ENCODE results near the gene ZNF425. TPM values are rescaled to one million over a fixed set of nuclear protein-coding genes. Genes with fewer than 3 reads are reported as not detected.

ZNF425 gene
- total and polyA plus RNA-seq, 9 of the 15 experiments (the other 6 are each of a cell fraction or from before 2014, with no cell fraction given): 0.03 to 0.89 (median 0.54) TPM

DNA sequence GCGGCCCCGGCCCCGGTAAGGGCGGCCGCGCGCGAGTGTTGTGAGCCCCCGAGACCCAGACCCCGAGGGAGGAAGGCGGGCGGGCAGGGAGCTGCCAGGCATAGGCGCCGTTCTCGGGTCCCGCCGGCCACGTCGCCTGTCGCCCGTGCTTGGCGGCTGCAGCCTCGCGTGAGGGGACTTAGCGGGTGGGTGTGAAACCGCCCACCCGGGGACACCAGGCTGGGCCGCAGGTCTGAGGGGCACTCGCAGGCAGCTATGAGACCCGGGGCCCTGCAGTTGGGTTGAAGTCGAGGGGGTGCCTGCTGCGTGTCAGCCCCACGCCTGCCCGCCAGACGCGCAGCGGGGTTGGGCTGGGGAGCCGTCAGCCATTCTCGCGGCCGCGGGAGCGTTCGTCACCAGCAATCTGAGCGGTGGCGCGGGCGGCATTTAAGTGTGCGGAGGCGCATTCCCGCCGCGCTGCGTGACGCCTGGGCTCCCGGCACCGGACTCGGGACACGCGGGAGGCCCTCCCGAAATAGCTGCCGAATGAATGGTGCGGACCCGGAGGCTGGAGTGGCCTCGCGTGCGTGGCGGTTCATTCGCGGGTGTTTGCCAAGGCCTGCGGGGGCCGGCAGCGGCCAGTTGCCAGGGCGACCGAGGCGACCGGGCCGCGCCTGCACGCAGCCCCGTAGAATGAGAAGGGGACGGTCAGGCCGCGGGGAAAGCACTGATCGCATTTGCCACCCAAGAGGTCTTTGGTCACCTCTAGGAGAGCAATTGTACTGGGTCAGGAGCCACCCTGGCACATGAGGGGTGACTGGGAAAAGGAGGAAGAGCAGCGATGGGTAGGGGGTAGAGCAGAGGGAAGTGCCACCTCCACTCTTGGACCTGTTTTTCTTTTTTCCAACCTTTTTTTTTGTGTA, 21.9 kb upstream of the ZNF425 start (continued):
- TF ChIP-seq, protein P1, sequence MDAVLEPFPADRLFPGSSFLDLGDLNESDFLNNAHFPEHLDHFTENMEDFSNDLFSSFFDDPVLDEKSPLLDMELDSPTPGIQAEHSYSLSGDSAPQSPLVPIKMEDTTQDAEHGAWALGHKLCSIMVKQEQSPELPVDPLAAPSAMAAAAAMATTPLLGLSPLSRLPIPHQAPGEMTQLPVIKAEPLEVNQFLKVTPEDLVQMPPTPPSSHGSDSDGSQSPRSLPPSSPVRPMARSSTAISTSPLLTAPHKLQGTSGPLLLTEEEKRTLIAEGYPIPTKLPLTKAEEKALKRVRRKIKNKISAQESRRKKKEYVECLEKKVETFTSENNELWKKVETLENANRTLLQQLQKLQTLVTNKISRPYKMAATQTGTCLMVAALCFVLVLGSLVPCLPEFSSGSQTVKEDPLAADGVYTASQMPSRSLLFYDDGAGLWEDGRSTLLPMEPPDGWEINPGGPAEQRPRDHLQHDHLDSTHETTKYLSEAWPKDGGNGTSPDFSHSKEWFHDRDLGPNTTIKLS (IDR thresholded peaks at IDR 0.05; ENCODE audit: borderline replicate concordance, low read depth): peak; percentile 76; the same call in 1 of the 2 replicates
- TF ChIP-seq CBX5 (IDR thresholded peaks at IDR 0.05; ENCODE audit: borderline replicate concordance, low read depth): no peak
- TF ChIP-seq, protein P2, sequence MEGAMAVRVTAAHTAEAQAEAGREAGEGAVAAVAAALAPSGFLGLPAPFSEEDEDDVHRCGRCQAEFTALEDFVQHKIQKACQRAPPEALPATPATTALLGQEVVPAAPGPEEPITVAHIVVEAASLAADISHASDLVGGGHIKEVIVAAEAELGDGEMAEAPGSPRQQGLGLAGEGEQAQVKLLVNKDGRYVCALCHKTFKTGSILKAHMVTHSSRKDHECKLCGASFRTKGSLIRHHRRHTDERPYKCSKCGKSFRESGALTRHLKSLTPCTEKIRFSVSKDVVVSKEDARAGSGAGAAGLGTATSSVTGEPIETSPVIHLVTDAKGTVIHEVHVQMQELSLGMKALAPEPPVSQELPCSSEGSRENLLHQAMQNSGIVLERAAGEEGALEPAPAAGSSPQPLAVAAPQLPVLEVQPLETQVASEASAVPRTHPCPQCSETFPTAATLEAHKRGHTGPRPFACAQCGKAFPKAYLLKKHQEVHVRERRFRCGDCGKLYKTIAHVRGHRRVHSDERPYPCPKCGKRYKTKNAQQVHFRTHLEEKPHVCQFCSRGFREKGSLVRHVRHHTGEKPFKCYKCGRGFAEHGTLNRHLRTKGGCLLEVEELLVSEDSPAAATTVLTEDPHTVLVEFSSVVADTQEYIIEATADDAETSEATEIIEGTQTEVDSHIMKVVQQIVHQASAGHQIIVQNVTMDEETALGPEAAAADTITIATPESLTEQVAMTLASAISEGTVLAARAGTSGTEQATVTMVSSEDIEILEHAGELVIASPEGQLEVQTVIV (CRISPR knock-in tag; IDR thresholded peaks at IDR 0.05; ENCODE audit: borderline replicate concordance): no peak
- no peak for TF ChIP-seq DMBX1 (CRISPR knock-in tag; IDR thresholded peaks at IDR 0.05; ENCODE audit: borderline replicate concordance)
- TF ChIP-seq, protein P3, sequence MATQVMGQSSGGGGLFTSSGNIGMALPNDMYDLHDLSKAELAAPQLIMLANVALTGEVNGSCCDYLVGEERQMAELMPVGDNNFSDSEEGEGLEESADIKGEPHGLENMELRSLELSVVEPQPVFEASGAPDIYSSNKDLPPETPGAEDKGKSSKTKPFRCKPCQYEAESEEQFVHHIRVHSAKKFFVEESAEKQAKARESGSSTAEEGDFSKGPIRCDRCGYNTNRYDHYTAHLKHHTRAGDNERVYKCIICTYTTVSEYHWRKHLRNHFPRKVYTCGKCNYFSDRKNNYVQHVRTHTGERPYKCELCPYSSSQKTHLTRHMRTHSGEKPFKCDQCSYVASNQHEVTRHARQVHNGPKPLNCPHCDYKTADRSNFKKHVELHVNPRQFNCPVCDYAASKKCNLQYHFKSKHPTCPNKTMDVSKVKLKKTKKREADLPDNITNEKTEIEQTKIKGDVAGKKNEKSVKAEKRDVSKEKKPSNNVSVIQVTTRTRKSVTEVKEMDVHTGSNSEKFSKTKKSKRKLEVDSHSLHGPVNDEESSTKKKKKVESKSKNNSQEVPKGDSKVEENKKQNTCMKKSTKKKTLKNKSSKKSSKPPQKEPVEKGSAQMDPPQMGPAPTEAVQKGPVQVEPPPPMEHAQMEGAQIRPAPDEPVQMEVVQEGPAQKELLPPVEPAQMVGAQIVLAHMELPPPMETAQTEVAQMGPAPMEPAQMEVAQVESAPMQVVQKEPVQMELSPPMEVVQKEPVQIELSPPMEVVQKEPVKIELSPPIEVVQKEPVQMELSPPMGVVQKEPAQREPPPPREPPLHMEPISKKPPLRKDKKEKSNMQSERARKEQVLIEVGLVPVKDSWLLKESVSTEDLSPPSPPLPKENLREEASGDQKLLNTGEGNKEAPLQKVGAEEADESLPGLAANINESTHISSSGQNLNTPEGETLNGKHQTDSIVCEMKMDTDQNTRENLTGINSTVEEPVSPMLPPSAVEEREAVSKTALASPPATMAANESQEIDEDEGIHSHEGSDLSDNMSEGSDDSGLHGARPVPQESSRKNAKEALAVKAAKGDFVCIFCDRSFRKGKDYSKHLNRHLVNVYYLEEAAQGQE (IDR thresholded peaks at IDR 0.05; ENCODE audit: borderline replicate concordance): no peak
- TF ChIP-seq, protein P3 (CRISPR knock-in tag; IDR thresholded peaks at IDR 0.05; ENCODE audit: low read depth): no peak
- TF ChIP-seq, protein P4, sequence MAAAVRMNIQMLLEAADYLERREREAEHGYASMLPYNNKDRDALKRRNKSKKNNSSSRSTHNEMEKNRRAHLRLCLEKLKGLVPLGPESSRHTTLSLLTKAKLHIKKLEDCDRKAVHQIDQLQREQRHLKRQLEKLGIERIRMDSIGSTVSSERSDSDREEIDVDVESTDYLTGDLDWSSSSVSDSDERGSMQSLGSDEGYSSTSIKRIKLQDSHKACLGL (CRISPR knock-in tag; IDR thresholded peaks at IDR 0.05; ENCODE audit: borderline replicate concordance, poor library complexity, severe bottlenecking): no peak
- TF ChIP-seq, protein P5, sequence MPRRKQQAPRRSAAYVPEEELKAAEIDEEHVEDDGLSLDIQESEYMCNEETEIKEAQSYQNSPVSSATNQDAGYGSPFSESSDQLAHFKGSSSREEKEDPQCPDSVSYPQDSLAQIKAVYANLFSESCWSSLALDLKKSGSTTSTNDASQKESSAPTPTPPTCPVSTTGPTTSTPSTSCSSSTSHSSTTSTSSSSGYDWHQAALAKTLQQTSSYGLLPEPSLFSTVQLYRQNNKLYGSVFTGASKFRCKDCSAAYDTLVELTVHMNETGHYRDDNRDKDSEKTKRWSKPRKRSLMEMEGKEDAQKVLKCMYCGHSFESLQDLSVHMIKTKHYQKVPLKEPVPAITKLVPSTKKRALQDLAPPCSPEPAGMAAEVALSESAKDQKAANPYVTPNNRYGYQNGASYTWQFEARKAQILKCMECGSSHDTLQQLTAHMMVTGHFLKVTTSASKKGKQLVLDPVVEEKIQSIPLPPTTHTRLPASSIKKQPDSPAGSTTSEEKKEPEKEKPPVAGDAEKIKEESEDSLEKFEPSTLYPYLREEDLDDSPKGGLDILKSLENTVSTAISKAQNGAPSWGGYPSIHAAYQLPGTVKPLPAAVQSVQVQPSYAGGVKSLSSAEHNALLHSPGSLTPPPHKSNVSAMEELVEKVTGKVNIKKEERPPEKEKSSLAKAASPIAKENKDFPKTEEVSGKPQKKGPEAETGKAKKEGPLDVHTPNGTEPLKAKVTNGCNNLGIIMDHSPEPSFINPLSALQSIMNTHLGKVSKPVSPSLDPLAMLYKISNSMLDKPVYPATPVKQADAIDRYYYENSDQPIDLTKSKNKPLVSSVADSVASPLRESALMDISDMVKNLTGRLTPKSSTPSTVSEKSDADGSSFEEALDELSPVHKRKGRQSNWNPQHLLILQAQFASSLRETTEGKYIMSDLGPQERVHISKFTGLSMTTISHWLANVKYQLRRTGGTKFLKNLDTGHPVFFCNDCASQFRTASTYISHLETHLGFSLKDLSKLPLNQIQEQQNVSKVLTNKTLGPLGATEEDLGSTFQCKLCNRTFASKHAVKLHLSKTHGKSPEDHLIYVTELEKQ (CRISPR knock-in tag; IDR thresholded peaks at IDR 0.05): no peak

All from K562 (cell line).